Osteoblast (primary cell): ENCODE measurements around the gene NENF. TPM values are rescaled to one million over a fixed set of nuclear protein-coding genes. Genes with fewer than 3 reads are reported as not detected.

Experiments used
- DNase-seq: peaks from one replicate; pipeline ENCODE4 v3.0.0; 2011; ENCODE audit warnings: low spot score, mixed read lengths; ENCODE audit not compliant: insufficient read length; ENCODE audit errors: missing footprints
- H2AFZ ChIP-seq: 2 replicates; pipeline ENCODE4 v1.6.0; 2011; ENCODE audit warnings: mild to moderate bottlenecking, low read length
- H3K27ac ChIP-seq: 2 replicates; pipeline ENCODE4 v1.5.1; 2011; ENCODE audit warnings: mild to moderate bottlenecking, low read depth, low read length, moderate library complexity
- H3K27me3 ChIP-seq: 2 replicates; pipeline ENCODE4 v1.6.0; 2012; ENCODE audit warnings: mild to moderate bottlenecking, control low read depth, inconsistent platforms, low read length, moderate library complexity; ENCODE audit not compliant: insufficient read depth
- H3K36me3 ChIP-seq: 2 replicates; pipeline ENCODE4 v1.5.1; 2011; ENCODE audit warnings: mild to moderate bottlenecking, low read length, control low read depth, moderate library complexity; ENCODE audit not compliant: insufficient read depth
- H3K4me1 ChIP-seq: 2 replicates; pipeline ENCODE4 v1.5.1; 2011; ENCODE audit warnings: mild to moderate bottlenecking, low read length, control low read depth, moderate library complexity; ENCODE audit not compliant: insufficient read depth
- H3K4me2 ChIP-seq: 2 replicates; pipeline ENCODE4 v1.6.0; 2011; ENCODE audit warnings: mild to moderate bottlenecking, low read length; ENCODE audit not compliant: insufficient read depth
- H3K4me3 ChIP-seq: fragments of 200-600 bp; sonication (generic); 3 replicates; pipeline ENCODE4 v1.5.1; 2012; ENCODE audit warnings: mild to moderate bottlenecking, low read length, inconsistent platforms; ENCODE audit not compliant: insufficient read depth
- H3K79me2 ChIP-seq: 2 replicates; pipeline ENCODE4 v1.6.0; 2012; ENCODE audit warnings: mild to moderate bottlenecking, low read length, control low read depth, inconsistent platforms; ENCODE audit not compliant: insufficient read depth
- H3K9me3 ChIP-seq: 2 replicates; pipeline ENCODE4 v1.5.1; 2011; ENCODE audit warnings: low read depth, low read length, control low read depth
- H4K20me1 ChIP-seq: 2 replicates; pipeline ENCODE4 v1.6.0; 2012; ENCODE audit warnings: mild to moderate bottlenecking, low read length, control low read depth; ENCODE audit not compliant: insufficient read depth
- CTCF ChIP-seq: IDR thresholded peaks from 2 replicates; pipeline ENCODE4 v1.5.1; 2011; ENCODE audit warnings: mild to moderate bottlenecking, low read depth, low read length, moderate library complexity; ENCODE audit errors: extremely low read depth
- total RNA-seq: library from RNA; depleted of rRNA; stranded (reverse); fragments of >200 nt; gene quantifications from 2 replicates; pipeline ENCODE4 v1.2.3, GENCODE V29; 2012

Gene NENF
- total RNA-seq, 1 donor = 33.7 TPM

GRCh38 chr1:212396638-212397037, 36.1 kb upstream of the NENF start:
- H3K4me2 ChIP-seq = no peak overlapping the region
- H3K36me3 ChIP-seq = no peaks in the 10 kb centered on the region
- H3K27ac ChIP-seq = no peak overlapping the region
- no peaks in the 10 kb centered on the region for H3K79me2 ChIP-seq
- H3K4me3 ChIP-seq = no peak overlapping the region
- peaks cover 2% of the 10 kb centered on the region for H4K20me1 ChIP-seq
- no peak overlapping the region for H2AFZ ChIP-seq
- no peaks in the 10 kb centered on the region for H3K4me1 ChIP-seq
- H3K9me3 ChIP-seq = peaks cover 5% of the 10 kb centered on the region
- TF ChIP-seq CTCF = no peak
- H3K27me3 ChIP-seq = no peaks in the 10 kb centered on the region
- no peak for DNase-seq

GRCh38 chr1:212397171-212397570, 35.5 kb upstream of the NENF start:
- Histone ChIP-seq H3K36me3 (no peaks in the 10 kb centered on the region), H3K4me2 (no peak overlapping the region), H3K4me3 (no peak overlapping the region), H3K27ac (no peak overlapping the region), H4K20me1 (peaks cover 2% of the 10 kb centered on the region), H3K9me3 (peaks cover 5% of the 10 kb centered on the region), H3K27me3 (no peaks in the 10 kb centered on the region), H3K79me2 (no peaks in the 10 kb centered on the region), H3K4me1 (peaks cover 3% of the 10 kb centered on the region), H2AFZ (no peak overlapping the region)
- DNase-seq = no peak
- no peak for TF ChIP-seq CTCF

- DNase-seq = no peak
- H3K27ac ChIP-seq = no peak overlapping the region
- H3K4me3 ChIP-seq = no peak overlapping the region
- no peaks in the 10 kb centered on the region for H3K79me2 ChIP-seq
- no peaks in the 10 kb centered on the region for H3K36me3 ChIP-seq
- H2AFZ ChIP-seq = no peak overlapping the region
- TF ChIP-seq CTCF = no peak
- peaks cover 5% of the 10 kb centered on the region for H3K9me3 ChIP-seq
- no peaks in the 10 kb centered on the region for H3K27me3 ChIP-seq
- H3K4me1 ChIP-seq = peaks cover 3% of the 10 kb centered on the region
- H4K20me1 ChIP-seq = peaks cover 2% of the 10 kb centered on the region
- no peak overlapping the region for H3K4me2 ChIP-seq
Observed at GRCh38 chr1:212401042-212401441, 31.7 kb upstream of the NENF start.

GRCh38 chr1:212401838-212402582, 30.7 kb upstream of the NENF start:
- peaks cover 5% of the 10 kb centered on the region for H3K9me3 ChIP-seq
- H3K27ac ChIP-seq = no peak overlapping the region
- H3K4me1 ChIP-seq = peaks cover 3% of the 10 kb centered on the region
- H3K27me3 ChIP-seq = no peaks in the 10 kb centered on the region
- no peak overlapping the region for H3K4me3 ChIP-seq
- H4K20me1 ChIP-seq = peaks cover 2% of the 10 kb centered on the region
- no peak for DNase-seq
- H3K79me2 ChIP-seq = no peaks in the 10 kb centered on the region
- TF ChIP-seq CTCF = no peak
- peaks cover 2% of the 10 kb centered on the region for H3K36me3 ChIP-seq
- H2AFZ ChIP-seq = no peak overlapping the region
- H3K4me2 ChIP-seq = no peak overlapping the region
